Loucy (cell line): ENCODE results near the gene SAA4.

ENCODE experiments used
- H2AFZ ChIP-seq: fragments of 200-600 bp; sonication (generic); 2 replicates; pipeline ENCODE4 v1.6.0; 2016; ENCODE audit warnings: antibody characterized with exemption, mild to moderate bottlenecking, low read length, moderate library complexity
- H3F3A ChIP-seq: fragments of 200-600 bp; 2 replicates; pipeline ENCODE4 v1.6.0; 2016; ENCODE audit warnings: antibody characterized with exemption, low read depth, mild to moderate bottlenecking
- H3K27me3 ChIP-seq: fragments of 200-600 bp; sonication (generic); 2 replicates; pipeline ENCODE4 v1.6.1; 2014; ENCODE audit warnings: low read length, mild to moderate bottlenecking; ENCODE audit not compliant: insufficient read depth, poor library complexity, severe bottlenecking
- H3K36me3 ChIP-seq: fragments of 200-600 bp; sonication (generic); 2 replicates; pipeline ENCODE4 v1.6.1; 2016; ENCODE audit warnings: low read length; ENCODE audit not compliant: insufficient read depth
- H3K4me1 ChIP-seq: fragments of 200-600 bp; sonication (generic); 2 replicates; pipeline ENCODE4 v1.5.1; 2014; ENCODE audit warnings: low read length, mild to moderate bottlenecking; ENCODE audit not compliant: insufficient read depth, poor library complexity, severe bottlenecking
- H3K4me2 ChIP-seq: fragments of 200-600 bp; sonication (generic); 2 replicates; pipeline ENCODE4 v1.6.0; 2014; ENCODE audit warnings: antibody characterized with exemption, low read length, low read depth, mild to moderate bottlenecking; ENCODE audit not compliant: poor library complexity, severe bottlenecking
- H3K4me3 ChIP-seq: fragments of 200-600 bp; sonication (generic); 2 replicates; pipeline ENCODE4 v1.5.1; 2014; ENCODE audit warnings: low read length, mild to moderate bottlenecking, mixed read lengths; ENCODE audit not compliant: poor library complexity, severe bottlenecking
- H3K79me2 ChIP-seq: fragments of 200-600 bp; sonication (generic); 2 replicates; pipeline ENCODE4 v1.6.1; 2014; ENCODE audit warnings: low read length; ENCODE audit not compliant: insufficient read depth
- H3K9ac ChIP-seq: fragments of 200-600 bp; sonication (generic); 2 replicates; pipeline ENCODE4 v1.6.0; 2014; ENCODE audit warnings: mild to moderate bottlenecking, low read depth, low read length, moderate library complexity; ENCODE audit not compliant: poor library complexity, severe bottlenecking
- H3K9me2 ChIP-seq: fragments of 200-600 bp; sonication (generic); replicated peaks from 2 replicates; pipeline ENCODE4 v1.6.1; 2016; ENCODE audit warnings: low read depth, low read length, mixed read lengths
- H3K9me3 ChIP-seq: fragments of 200-600 bp; sonication (generic); 2 replicates; pipeline ENCODE4 v1.6.1; 2014; ENCODE audit warnings: mild to moderate bottlenecking, antibody characterized with exemption, low read length, low read depth; ENCODE audit not compliant: insufficient read depth
- H4K20me1 ChIP-seq: fragments of 200-600 bp; sonication (generic); 2 replicates; pipeline ENCODE4 v1.6.0; 2014; ENCODE audit warnings: antibody characterized with exemption, low read length, mild to moderate bottlenecking; ENCODE audit not compliant: insufficient read depth, poor library complexity, severe bottlenecking
- CTCF ChIP-seq: fragments of 200-600 bp; sonication (generic); conservative IDR thresholded peaks from 2 replicates; pipeline ENCODE4 v1.5.1; 2014; ENCODE audit warnings: mild to moderate bottlenecking, antibody characterized with exemption, low read length
- EZH2phosphoT487 ChIP-seq: fragments of 200-600 bp; IDR thresholded peaks from 2 replicates; pipeline ENCODE4 v1.6.1; 2018; ENCODE audit warnings: antibody characterized with exemption, mild to moderate bottlenecking, moderate library complexity, borderline replicate concordance

Gene SAA4

GRCh38 chr11:18236664-18237356 lies at the start of gene SAA4:
TSS of gene SAA4 (minus strand) at chr11:18236802. CDS start at chr11:18235926, 876 bp downstream.
- no peaks in the 10 kb centered on the region for H3K4me1 ChIP-seq
- H3F3A ChIP-seq = no peaks in the 10 kb centered on the region
- H3K9me2 ChIP-seq = no peaks in the 10 kb centered on the region
- H2AFZ ChIP-seq = no peak within 1 kb of the TSS
- peaks cover 32% of the 10 kb centered on the region for H3K27me3 ChIP-seq
- H3K9ac ChIP-seq = no peak within 1 kb of the TSS
- no peak within 1 kb of the TSS for H3K4me3 ChIP-seq
- no peaks in the 10 kb centered on the region for H4K20me1 ChIP-seq
- H3K36me3 ChIP-seq = no peaks in the 10 kb centered on the region
- no peaks in the 10 kb centered on the region for H3K79me2 ChIP-seq
- TF ChIP-seq EZH2phosphoT487 (no peak), CTCF (no peak)
- no peak within 1 kb of the TSS for H3K4me2 ChIP-seq
- H3K9me3 ChIP-seq = no peaks in the 10 kb centered on the region

- H3K4me3 ChIP-seq = no peak overlapping the region
- no peaks in the 10 kb centered on the region for H4K20me1 ChIP-seq
- TF ChIP-seq EZH2phosphoT487 (no peak), CTCF (no peak)
- H3K9me2 ChIP-seq = no peaks in the 10 kb centered on the region
- peaks cover 8% of the 10 kb centered on the region for H3K4me1 ChIP-seq
- H3F3A ChIP-seq = no peaks in the 10 kb centered on the region
- no peak overlapping the region for H3K9ac ChIP-seq
- no peaks in the 10 kb centered on the region for H3K9me3 ChIP-seq
- H3K79me2 ChIP-seq = no peaks in the 10 kb centered on the region
- no peaks in the 10 kb centered on the region for H3K27me3 ChIP-seq
- no peak overlapping the region for H3K4me2 ChIP-seq
- no peak overlapping the region for H2AFZ ChIP-seq
- peaks cover 52% of the 10 kb centered on the region; the same call in 1 of the 2 replicates for H3K36me3 ChIP-seq
These were observed 49.2 kb upstream of the SAA4 start for GRCh38 chr11:18285841-18286240.

- no peak overlapping the region for H3K9ac ChIP-seq
- no peak for TF ChIP-seq EZH2phosphoT487
- TF ChIP-seq CTCF = no peak
- H3K27me3 ChIP-seq = no peaks in the 10 kb centered on the region
- peaks cover 8% of the 10 kb centered on the region for H3K4me1 ChIP-seq
- no peaks in the 10 kb centered on the region for H3K9me2 ChIP-seq
- H3K36me3 ChIP-seq = peaks cover 59% of the 10 kb centered on the region; the same call in 1 of the 2 replicates
- H3K4me3 ChIP-seq = no peak overlapping the region
- no peaks in the 10 kb centered on the region for H3K9me3 ChIP-seq
- no peaks in the 10 kb centered on the region for H3K79me2 ChIP-seq
- H3F3A ChIP-seq = no peaks in the 10 kb centered on the region
- no peak overlapping the region for H3K4me2 ChIP-seq
- H4K20me1 ChIP-seq = no peaks in the 10 kb centered on the region
- no peak overlapping the region for H2AFZ ChIP-seq
These were observed 46.0 kb upstream of the SAA4 start for GRCh38 chr11:18282626-18283025.
